A549 (cell line): ENCODE results near the gene KRTCAP2. TPM values are rescaled to one million over a fixed set of nuclear protein-coding genes. Genes with fewer than 3 reads are reported as not detected.

Experiments used
- ATAC-seq, 2 experiments: fragments of 200-7000 bp in 1 of 2; fragments of >200 bp in 1 of 2; cut with Nextera tagmentation in 1 of 2; cut with Tn5 transposase in 1 of 2; 3 replicates each; pipeline versions ENCODE4 v1.8.0 to v1.9.1; 2018 to 2020; ENCODE audit warnings: mild to moderate bottlenecking in 1 of 2, moderate library complexity in 1 of 2
- CTCF ChIA-PET: fragments of 300-600 bp; sonication (Branson Sonifier 250); formaldehyde crosslinking; extraction: SDS; loops from one replicate; lab custom pipeline; 2021; ENCODE audit warnings: antibody characterized with exemption, inconsistent platforms; lab: Yijun Ruan, JAX
- POLR2A ChIA-PET: fragments of 350-600 bp; formaldehyde crosslinking; extraction: SDS; loops from one replicate; lab custom pipeline; 2021; ENCODE audit warnings: antibody characterized with exemption, inconsistent platforms; lab: Yijun Ruan, JAX
- DNase-seq, 2 experiments: peaks; one replicate each; pipeline versions ENCODE4 v3.0.0 to v3.0.0-alpha.2; 2011 to 2016; ENCODE audit warnings: low read depth in 1 of 2, low spot score in 1 of 2
- FAIRE-seq: peaks from 2 replicates; lab custom pipeline; 2011; peaks lifted over from hg19 to GRCh38; lab: Jason Lieb, UNC
- H3K27ac ChIP-seq, 2 experiments: fragments of >200 bp; sonication (Bioruptor Twin); formaldehyde crosslinking; 3 replicates each; pipeline ENCODE4 v1.5.1; 2016 to 2017
- H3K4me1 ChIP-seq: fragments of >200 bp; sonication (Bioruptor Twin); formaldehyde crosslinking; 3 replicates; pipeline ENCODE4 v1.6.1; 2016
- H3K4me2 ChIP-seq: fragments of >200 bp; sonication (Bioruptor Twin); formaldehyde crosslinking; 3 replicates; pipeline ENCODE4 v1.6.1; 2016
- H3K4me3 ChIP-seq: fragments of >200 bp; sonication (Bioruptor Twin); formaldehyde crosslinking; 3 replicates; pipeline ENCODE4 v1.5.1; 2016
- H3K9me3 ChIP-seq: fragments of >200 bp; sonication (Bioruptor Twin); formaldehyde crosslinking; 3 replicates; pipeline ENCODE4 v1.6.1; 2016
- ATOH8 ChIP-seq: fragments of 250-450 bp; sonication (Bioruptor Pico); IDR thresholded peaks from 2 replicates; pipeline ENCODE4 v1.5.0; 2020; ENCODE audit warnings: low read depth, mild to moderate bottlenecking, moderate library complexity
- BHLHE40 ChIP-seq: IDR thresholded peaks from 2 replicates; pipeline ENCODE4 v1.6.1; 2012; ENCODE audit warnings: low read depth, low read length, inconsistent platforms
- E2F6 ChIP-seq: IDR thresholded peaks from 2 replicates; pipeline ENCODE4 v1.6.1; 2012; ENCODE audit warnings: low read depth, borderline replicate concordance
- EHMT2 ChIP-seq: fragments of 200-600 bp; sonication (generic); IDR thresholded peaks from 2 replicates; pipeline ENCODE4 v1.6.1; 2016; ENCODE audit warnings: antibody characterized with exemption, low read depth, mild to moderate bottlenecking, moderate library complexity
- FOSB ChIP-seq: fragments of 250-450 bp; sonication (Bioruptor Pico); IDR thresholded peaks from 2 replicates; pipeline ENCODE4 v1.5.0; 2020; ENCODE audit warnings: mild to moderate bottlenecking, moderate library complexity
- FOSL2 ChIP-seq, 2 experiments: fragments of 450-650 bp in 1 of 2; fragments of >200 bp in 1 of 2; sonication (Bioruptor Twin) in 1 of 2; formaldehyde crosslinking; IDR thresholded peaks; 2 replicates each; pipeline versions ENCODE4 v1.5.0 to v1.6.1; 2016 to 2020; ENCODE audit warnings: mild to moderate bottlenecking in 1 of 2, moderate library complexity in 1 of 2
- HMGXB4 ChIP-seq: fragments of 250-450 bp; sonication (Bioruptor Pico); IDR thresholded peaks from 2 replicates; pipeline ENCODE4 v1.5.0; 2021; ENCODE audit warnings: mild to moderate bottlenecking, moderate library complexity, borderline replicate concordance
- JUNB ChIP-seq: fragments of >200 bp; sonication (Bioruptor Twin); formaldehyde crosslinking; IDR thresholded peaks from 2 replicates; pipeline ENCODE4 v1.6.1; 2016
- MAFK ChIP-seq: fragments of 450-650 bp; IDR thresholded peaks from 2 replicates; pipeline ENCODE4 v1.6.1; 2014; ENCODE audit not compliant: partially characterized antibody
- MAX ChIP-seq: IDR thresholded peaks from 2 replicates; pipeline ENCODE4 v1.6.1; 2012
- MYC ChIP-seq: IDR thresholded peaks from 2 replicates; pipeline ENCODE4 v1.6.1; 2012; ENCODE audit warnings: mild to moderate bottlenecking, inconsistent platforms, low read length, improper control_type of control experiment, borderline replicate concordance
- PBX3 ChIP-seq: IDR thresholded peaks from 2 replicates; pipeline ENCODE4 v1.6.1; 2012
- PHF8 ChIP-seq: fragments of 200-600 bp; sonication (generic); IDR thresholded peaks from 2 replicates; pipeline ENCODE4 v1.6.1; 2016; ENCODE audit warnings: low read depth, mild to moderate bottlenecking, antibody characterized with exemption, moderate library complexity, borderline replicate concordance
- POLR2A ChIP-seq: IDR thresholded peaks from 2 replicates; pipeline ENCODE4 v1.6.1; 2012; ENCODE audit warnings: mild to moderate bottlenecking, low read length
- RCOR1 ChIP-seq: fragments of 150-350 bp; IDR thresholded peaks from 2 replicates; pipeline ENCODE4 v1.6.1; 2014; ENCODE audit warnings: antibody characterized with exemption, low read length, low read depth
- RFX5 ChIP-seq: fragments of 450-650 bp; IDR thresholded peaks from 2 replicates; pipeline ENCODE4 v1.7.1; 2014; ENCODE audit warnings: antibody characterized with exemption, mild to moderate bottlenecking, moderate library complexity
- RNF2 ChIP-seq: fragments of 200-600 bp; sonication (generic); IDR thresholded peaks from 2 replicates; pipeline ENCODE4 v1.6.1; 2016; ENCODE audit warnings: low read depth, mild to moderate bottlenecking, antibody characterized with exemption, moderate library complexity, borderline replicate concordance
- ZFP36 ChIP-seq: fragments of 450-650 bp; IDR thresholded peaks from 2 replicates; pipeline ENCODE4 v1.6.1; 2014; ENCODE audit warnings: borderline replicate concordance; ENCODE audit not compliant: partially characterized antibody
- ZNF302 ChIP-seq: fragments of 250-450 bp; sonication (Bioruptor Pico); IDR thresholded peaks from 2 replicates; pipeline ENCODE4 v1.9.0; 2021; ENCODE audit warnings: inconsistent platforms, mild to moderate bottlenecking, moderate library complexity
- ZSCAN20 ChIP-seq: fragments of 250-450 bp; sonication (Bioruptor Pico); IDR thresholded peaks from 2 replicates; pipeline ENCODE4 v1.8.0; 2022; ENCODE audit warnings: mild to moderate bottlenecking, moderate library complexity
- WGBS: methylation state at CpG from one replicate; pipeline ENCODE4 v1.1.6; 2017; ENCODE audit errors: missing lambda C conversion rate; 5-methylcytosine and 5-hydroxymethylcytosine counted together
- polyA plus RNA-seq, 4 experiments: library from polyadenylated mRNA; depleted of rRNA in 3 of 4; stranded (reverse); fragments of >200 nt; fragmentation: RNase III in 1 of 4; extraction: RNeasy Plus Mini Kit Qiagen cat#74134 plus additional on column Dnase treatment in 1 of 4; gene quantifications; 2 replicates in 3 of 4; 3 replicates in 1 of 4; pipeline ENCODE4 v1.2.3, GENCODE V29; 2011 to 2017

The KRTCAP2 gene
- polyA plus RNA-seq, 2 of the 4 experiments (the other 2 are of a cell fraction): 154 to 217 TPM

GRCh38 chr1:155184835-155185782 lies 12.0 kb upstream of the KRTCAP2 start:
- WGBS: 81% methylated on average over 12 of the region's 21 CpGs
- DNase-seq (no peak), FAIRE-seq (no peak), ATAC-seq (peak in 1 of 2 experiments; percentile 35; a peak in 3 of 6 replicates)
- no peaks in the 10 kb centered on the region for H3K9me3 ChIP-seq
- H3K4me2 ChIP-seq: no peak overlapping the region
- no peak overlapping the region for H3K4me3 ChIP-seq
- H3K4me1 ChIP-seq: 0 out of 3 replicates have a peak, but pooled peaks cover 4% of the 10 kb centered on the region
- ChIA-PET CTCF (interaction anchor here (1.0 to 5.6 kb wide), 8 partner anchors 8 to 94 kb away, joined by 5 to 51 read pairs (median 8); partner anchors contain the start of genes KRTCAP2 and TRIM46), POLR2A (interaction anchor here (2.4 kb wide), 1 partner anchor 9 kb away, joined by 11 read pairs; no protein-coding TSS in a partner anchor)
- TF ChIP-seq HMGXB4 (CRISPR knock-in tag) (no peak), MYC (no peak), POLR2A (no peak), ATOH8 (CRISPR knock-in tag) (no peak), BHLHE40 (no peak), FOSB (CRISPR knock-in tag) (no peak), RNF2 (no peak), ZSCAN20 (CRISPR knock-in tag) (no peak), JUNB (no peak), PHF8 (no peak), ZNF302 (CRISPR knock-in tag) (no peak), ZFP36 (no peak), RFX5 (no peak), PBX3 (no peak), MAX (no peak), RCOR1 (no peak), E2F6 (no peak), FOSL2 (IDR thresholded peaks at IDR 0.05) (no peak), FOSL2 (CRISPR knock-in tag; IDR thresholded peaks at IDR 0.05) (no peak), MAFK (no peak), EHMT2 (no peak)
- peak overlapping the region in 1 of 2 experiments; percentile 31; a peak in 1 of 6 replicates for H3K27ac ChIP-seq
